Sciatic nerve (tissue), 2 donors: ENCODE measurements around the gene TXNIP. TPM values are rescaled to one million over a fixed set of nuclear protein-coding genes. Genes with fewer than 3 reads are reported as not detected.

ENCODE experiments used
- ATAC-seq: fragments of 200-7000 bp; cut with Tn5 transposase; one replicate; pipeline ENCODE4 v1.9.1; 2020; ENCODE audit warnings: mild to moderate bottlenecking, moderate library complexity
- DNase-seq: peaks from one replicate; pipeline ENCODE4 v3.0.0-alpha.2; 2020; ENCODE audit warnings: low spot score
- intact Hi-C: fragments of 100-400 bp; cut with DNase I; formaldehyde crosslinking; loops from one replicate; pipeline ENCODE4 v1.14.2; 2022
- total RNA-seq: library from RNA; stranded (reverse); fragmentation: NEBNext Ultra II Directional; extraction: Animal tissue kit (Norgen Biotek cat#: 25700); gene quantifications from one replicate; pipeline ENCODE4 v1.2.1, GENCODE V29; 2021
- donor health status: DM: no; HTN: no; CAD: no.
- donor health status: DM: no; HTN: no; CAD: no.

TXNIP gene
- total RNA-seq, 1 donor from 2014 or later, result 609 TPM

DNA sequence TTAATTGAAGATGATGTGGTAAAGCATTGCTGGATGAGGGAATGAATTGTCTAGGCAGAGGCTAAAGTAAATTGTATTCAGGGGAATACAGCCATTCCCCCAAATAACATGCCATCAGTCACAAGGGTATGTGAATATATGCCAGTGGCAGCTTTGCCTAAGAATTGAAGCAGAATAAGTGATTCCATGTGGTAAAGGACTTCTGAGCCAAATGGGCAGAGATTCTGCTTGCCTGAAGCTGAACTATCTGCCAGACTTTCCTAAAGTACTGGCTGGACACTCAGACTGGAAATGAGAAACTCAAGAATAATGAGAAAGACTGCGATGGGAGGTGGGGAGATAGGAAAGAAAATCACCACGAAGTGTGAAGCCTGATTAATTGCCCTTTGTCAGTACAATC is 40.9 kb downstream of the TXNIP start:
- intact Hi-C loops, result no loop called here
- ATAC-seq (no peak), DNase-seq (no peak)

DNA sequence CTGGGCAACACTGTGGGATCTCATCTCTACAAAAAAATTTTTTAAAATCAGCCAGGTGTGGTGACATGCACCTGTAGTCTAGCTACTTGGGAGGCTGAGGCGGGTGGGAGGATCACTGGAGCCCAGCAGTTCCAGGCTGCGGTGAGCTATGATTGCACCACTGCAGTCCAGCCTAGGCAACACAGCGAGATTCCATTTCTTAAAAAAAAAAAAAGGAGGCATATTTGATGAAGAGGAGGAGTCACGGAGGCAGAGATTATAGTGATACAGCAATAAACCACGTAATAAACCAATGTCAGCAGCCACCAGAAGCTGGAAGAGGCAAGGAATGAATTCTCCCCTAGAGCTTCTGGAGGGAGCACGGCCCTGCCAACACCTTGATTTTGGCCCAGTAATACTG is 42.5 kb downstream of the TXNIP start:
- ATAC-seq, result no peak
- intact Hi-C loops, result no loop called here
- DNase-seq, result no peak

DNA sequence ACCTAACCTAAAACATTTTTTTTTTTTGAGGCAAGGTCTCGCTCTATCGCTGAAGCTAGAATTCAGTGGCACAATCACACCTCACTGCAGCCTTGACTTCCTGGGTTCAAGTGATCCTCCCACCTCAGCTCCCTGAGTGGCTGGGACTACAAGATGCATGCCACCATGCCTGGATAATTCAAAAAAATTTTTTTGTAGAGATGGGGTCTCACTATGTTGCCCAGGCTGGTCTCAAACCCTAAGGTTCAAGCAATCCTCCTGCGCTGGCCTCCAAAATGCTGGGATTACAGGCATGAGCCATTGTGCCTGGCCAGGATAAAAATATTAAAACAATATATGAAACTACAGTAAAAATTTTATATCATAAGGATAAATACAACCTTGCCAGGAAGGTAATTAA is 43.5 kb downstream of the TXNIP start:
- intact Hi-C loops, result no loop called here
- ATAC-seq (no peak), DNase-seq (no peak)

DNA sequence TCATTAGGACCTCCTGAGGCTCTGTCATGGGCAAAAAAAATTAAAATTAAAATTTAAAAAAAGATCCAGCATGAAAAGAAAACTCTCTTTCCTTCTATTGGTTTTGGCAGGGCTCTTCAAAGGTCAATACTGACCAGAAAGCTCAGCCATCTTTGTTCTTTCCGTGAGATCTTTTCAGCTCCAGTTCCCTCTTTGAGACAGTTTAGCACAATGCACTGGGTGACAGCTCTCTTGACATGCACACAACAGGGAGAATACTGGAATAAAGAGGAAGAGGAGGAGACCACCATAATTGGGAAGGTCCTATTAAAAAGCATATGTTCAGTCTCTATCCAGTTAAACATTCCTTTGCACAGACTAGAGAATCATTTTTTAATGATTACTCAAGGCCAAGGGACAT is 44.9 kb downstream of the TXNIP start:
- ATAC-seq, result no peak
- intact Hi-C loops, result no loop called here
- DNase-seq, result no peak

DNA sequence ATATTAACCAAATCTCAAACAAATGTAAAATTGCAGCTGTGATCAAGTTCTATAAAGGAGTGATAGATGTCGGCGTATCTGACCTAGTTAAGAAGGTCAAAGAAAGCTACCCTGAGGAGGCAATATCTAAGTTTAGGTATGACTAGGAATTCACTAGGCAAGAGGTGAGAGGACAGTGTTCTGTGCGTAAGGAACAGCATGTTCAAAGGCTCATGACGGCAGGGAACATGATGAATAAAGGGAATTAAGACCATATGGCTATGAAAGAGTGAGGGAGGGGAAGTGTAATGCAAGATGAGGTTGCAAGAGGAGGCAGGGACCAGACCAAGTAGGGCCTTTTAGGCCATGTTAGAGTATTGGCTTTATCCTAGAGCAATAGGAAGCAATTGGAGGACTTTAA is 47.2 kb downstream of the TXNIP start:
- intact Hi-C loops, result no loop called here
- DNase-seq, result no peak

DNA sequence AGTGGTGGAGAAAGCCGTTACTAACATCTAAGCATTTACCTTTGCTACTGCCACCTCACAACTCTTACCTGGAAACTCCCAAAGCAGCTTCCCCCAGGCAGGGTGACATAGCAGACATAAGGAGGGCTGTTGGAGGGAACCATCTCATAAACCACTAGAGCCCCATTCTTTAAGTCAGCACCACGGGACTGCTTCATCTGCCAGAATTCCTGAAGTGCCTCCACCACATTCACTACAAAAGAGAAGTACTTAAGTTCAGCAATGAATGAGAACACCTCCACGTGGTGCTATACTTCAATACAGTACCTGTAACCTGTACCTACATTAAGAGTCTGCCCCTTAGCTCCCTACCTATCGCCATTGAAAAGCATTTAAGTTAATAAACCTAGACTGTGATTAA is 48.8 kb downstream of the TXNIP start:
- ATAC-seq, result no peak
- intact Hi-C loops, result no loop called here
- DNase-seq, result no peak

More for the DNA sequence above, 47.2 kb downstream of the TXNIP start:
- ATAC-seq, result no peak

DNA sequence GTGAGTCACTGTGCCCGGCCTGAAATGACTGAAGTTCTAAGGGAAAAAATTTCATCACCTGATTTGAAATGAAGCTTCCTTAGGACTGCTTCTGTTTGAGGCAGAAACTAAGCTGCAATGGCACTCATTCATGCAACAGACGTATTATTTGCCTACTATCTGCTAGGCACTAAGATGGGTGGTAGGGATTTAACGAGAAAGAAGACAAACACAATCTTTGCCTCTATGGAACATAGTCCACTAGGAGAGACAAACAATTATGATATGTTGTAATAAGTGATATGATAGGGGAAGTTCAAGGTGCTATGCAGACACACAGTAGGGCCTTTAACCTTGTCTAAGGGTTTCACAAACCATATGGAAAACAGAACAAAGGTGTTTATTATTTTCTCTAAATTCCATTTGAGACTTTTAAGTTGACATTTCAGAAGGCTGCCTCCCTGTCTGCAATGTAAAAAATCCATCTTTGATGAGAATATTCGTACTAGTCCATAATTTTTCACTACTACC is 49.8 kb downstream of the TXNIP start:
- intact Hi-C loops, result no loop called here

DNA sequence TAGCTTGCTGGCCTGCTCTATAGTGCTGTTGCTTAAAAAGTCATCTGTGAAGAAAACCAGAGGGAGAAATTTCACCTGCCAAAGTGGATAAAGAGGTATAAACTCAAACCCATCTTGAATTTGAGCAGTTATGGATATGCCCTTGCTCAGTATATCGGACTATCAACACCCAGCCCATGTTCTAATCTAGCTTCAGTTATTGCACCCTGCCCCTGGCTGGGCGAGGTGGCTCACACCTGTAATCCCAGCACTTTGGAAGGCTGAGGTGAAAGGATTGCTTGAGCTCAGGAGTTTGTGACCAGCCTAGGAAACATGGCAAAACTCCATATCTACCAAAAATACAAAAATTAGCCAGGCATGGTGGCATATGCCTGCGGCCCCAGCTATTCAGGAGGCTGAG is 51.8 kb downstream of the TXNIP start:
- ATAC-seq, result no peak
- intact Hi-C loops, result no loop called here
- DNase-seq, result no peak

More for the DNA sequence above, 49.8 kb downstream of the TXNIP start:
- DNase-seq (no peak), ATAC-seq (no peak)

DNA sequence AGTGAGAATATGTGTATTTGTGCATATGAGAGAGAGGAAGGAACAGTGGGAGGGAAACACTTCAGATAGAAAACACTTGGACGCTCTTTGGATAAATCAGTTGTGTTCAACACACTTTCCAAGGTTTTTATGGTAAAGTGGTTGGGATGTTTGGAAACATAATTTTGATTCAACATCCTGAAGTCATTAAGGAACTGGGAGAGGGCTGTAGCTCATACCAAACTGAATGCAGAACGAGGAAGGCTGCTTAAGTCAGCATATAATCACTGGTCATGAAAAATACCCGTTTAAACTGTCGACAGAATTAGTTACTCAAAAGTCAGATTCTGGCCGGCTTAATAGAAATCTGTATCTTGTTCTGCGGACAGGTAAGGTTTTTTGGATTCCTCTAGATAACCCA is 53.5 kb downstream of the TXNIP start:
- no peak for ATAC-seq
- intact Hi-C loops, result no loop called here
- DNase-seq, result no peak

Other genes with a start within 250 kb of the TXNIP start
- gene RNF115, start 172.5 kb downstream of the TXNIP start, total RNA-seq, result 19.9 TPM
- gene POLR3C, start 172.4 kb downstream of the TXNIP start, total RNA-seq, result 26.2 TPM
- gene NUDT17, start 150.9 kb downstream of the TXNIP start, total RNA-seq, result 3.9 TPM
- gene PIAS3, start 137.5 kb downstream of the TXNIP start, total RNA-seq, result 44.5 TPM
- 3.8 TPM for gene ANKRD35, start 110.7 kb downstream of the TXNIP start, total RNA-seq
- gene ITGA10, start 86.5 kb downstream of the TXNIP start, total RNA-seq, result 9.6 TPM
- 20.7 TPM for gene PEX11B, start 77.9 kb downstream of the TXNIP start, total RNA-seq
- 93.8 TPM for gene RBM8A, start 69.1 kb downstream of the TXNIP start, total RNA-seq
- 57.6 TPM for gene LIX1L, start 38.6 kb downstream of the TXNIP start, total RNA-seq
- gene ANKRD34A, start 32.0 kb downstream of the TXNIP start, total RNA-seq, result 1.2 TPM
- gene POLR3GL, start 31.9 kb downstream of the TXNIP start, total RNA-seq, result 22.3 TPM
- gene HJV, start 25.2 kb upstream of the TXNIP start, total RNA-seq, result not detected
- 4.3 TPM for gene NBPF10, start 148.2 kb upstream of the TXNIP start, total RNA-seq
- gene NOTCH2NLA, start 232.4 kb upstream of the TXNIP start, total RNA-seq, result 102 TPM